Ascending aorta (tissue), 2 donors: Measurements from ENCODE around the gene PLPPR5. TPM values are rescaled to one million over a fixed set of nuclear protein-coding genes. Genes with fewer than 3 reads are reported as not detected.

ENCODE experiments used
- DNase-seq, 2 donors: peaks; one replicate each; pipeline ENCODE4 v3.0.0-alpha.2; 2019; ENCODE audit warnings: low spot score in 2 of 2
- H3K27ac ChIP-seq, 2 donors: fragments of 200-600 bp; sonication (generic); one replicate each; pipeline ENCODE4 v1.5.1; 2016 to 2017; ENCODE audit warnings: mild to moderate bottlenecking in 1 of 2
- H3K27me3 ChIP-seq: fragments of 200-600 bp; sonication (generic); one replicate; pipeline ENCODE4 v1.5.1; 2017
- H3K36me3 ChIP-seq, 2 donors: fragments of 200-600 bp; sonication (generic); one replicate each; pipeline ENCODE4 v1.5.1; 2016
- H3K4me1 ChIP-seq, 2 donors: fragments of 200-600 bp; sonication (generic); one replicate each; pipeline ENCODE4 v1.5.1; 2016 to 2017; ENCODE audit warnings: mild to moderate bottlenecking in 1 of 2
- H3K4me3 ChIP-seq, 2 donors: fragments of 200-600 bp; sonication (generic); one replicate each; pipeline ENCODE4 v1.5.1; 2016 to 2017; ENCODE audit warnings: mild to moderate bottlenecking in 1 of 2
- H3K9me3 ChIP-seq, 2 donors: fragments of 200-600 bp; sonication (generic); one replicate each; pipeline ENCODE4 v1.5.1; 2016
- CTCF ChIP-seq, 3 experiments: fragments of 200-600 bp in 2 of 3; fragments of 450-650 bp in 1 of 3; sonication (generic) in 2 of 3; IDR thresholded peaks; one replicate each; pipeline ENCODE4 v1.5.1; 2016 to 2019; ENCODE audit warnings: antibody characterized with exemption in 3 of 3, mild to moderate bottlenecking in 1 of 3, moderate library complexity in 1 of 3
- intact Hi-C: fragments of 100-400 bp; cut with DNase I; formaldehyde crosslinking; loops from one replicate; pipeline ENCODE4 v1.15.1; 2023
- total RNA-seq: library from RNA; depleted of rRNA; stranded (reverse); fragments of >200 nt; gene quantifications from one replicate; pipeline ENCODE4 v1.1.0, GENCODE V29; 2016

Gene PLPPR5
- total RNA-seq, 1 donor from 2014 or later: not detected

GRCh38 chr1:98874828-98875227 is 129.8 kb downstream of the PLPPR5 start:
- no peak for TF ChIP-seq CTCF (IDR thresholded peaks at IDR 0.05)
- intact Hi-C loops: no loop called here

GRCh38 chr1:98870959-98871903 is 133.4 kb downstream of the PLPPR5 start:
- no peaks in the 10 kb centered on the region for H3K36me3 ChIP-seq
- no peak overlapping the region for H3K4me3 ChIP-seq
- no peaks in the 10 kb centered on the region for H3K4me1 ChIP-seq
- no peaks in the 10 kb centered on the region for H3K9me3 ChIP-seq
- no peak overlapping the region for H3K27ac ChIP-seq
- DNase-seq: no peak
- intact Hi-C loops: no loop called here
- no peak for TF ChIP-seq CTCF (IDR thresholded peaks at IDR 0.05)
- no peaks in the 10 kb centered on the region for H3K27me3 ChIP-seq

More at GRCh38 chr1:98874828-98875227, 129.8 kb downstream of the PLPPR5 start:
- Histone ChIP-seq H3K27me3 (no peaks in the 10 kb centered on the region), H3K27ac (no peak overlapping the region), H3K9me3 (no peaks in the 10 kb centered on the region), H3K4me1 (no peaks in the 10 kb centered on the region), H3K4me3 (no peak overlapping the region), H3K36me3 (no peaks in the 10 kb centered on the region)
- no peak for DNase-seq

- Histone ChIP-seq H3K4me3 (no peak overlapping the region), H3K27ac (no peak overlapping the region), H3K27me3 (no peaks in the 10 kb centered on the region), H3K9me3 (no peaks in the 10 kb centered on the region), H3K36me3 (no peaks in the 10 kb centered on the region), H3K4me1 (no peaks in the 10 kb centered on the region)
- DNase-seq: no peak
- no peak for TF ChIP-seq CTCF (IDR thresholded peaks at IDR 0.05)
- intact Hi-C loops: no loop called here
Measured at GRCh38 chr1:98865796-98866195, 138.9 kb downstream of the PLPPR5 start.

GRCh38 chr1:98860329-98860728 is 144.3 kb downstream of the PLPPR5 start:
- Histone ChIP-seq H3K9me3 (no peaks in the 10 kb centered on the region), H3K4me1 (no peaks in the 10 kb centered on the region), H3K36me3 (no peaks in the 10 kb centered on the region), H3K27ac (no peak overlapping the region), H3K4me3 (no peak overlapping the region), H3K27me3 (no peaks in the 10 kb centered on the region)
- intact Hi-C loops: no loop called here
- no peak for TF ChIP-seq CTCF (IDR thresholded peaks at IDR 0.05)
- no peak for DNase-seq

GRCh38 chr1:98854137-98854536 is 150.5 kb downstream of the PLPPR5 start:
- intact Hi-C loops: no loop called here
- DNase-seq: no peak
- Histone ChIP-seq H3K36me3 (no peaks in the 10 kb centered on the region), H3K4me3 (no peak overlapping the region), H3K9me3 (no peaks in the 10 kb centered on the region), H3K4me1 (no peaks in the 10 kb centered on the region), H3K27me3 (no peaks in the 10 kb centered on the region), H3K27ac (no peak overlapping the region)
- TF ChIP-seq CTCF (IDR thresholded peaks at IDR 0.05): no peak
